H9 (cell line): ENCODE results near the gene SCFD1. TPM values are rescaled to one million over a fixed set of nuclear protein-coding genes. Genes with fewer than 3 reads are reported as not detected.

Experiments used
- DNase-seq: peaks from one replicate; pipeline ENCODE4 v3.0.0-alpha.2; 2017
- H2AFZ ChIP-seq: one replicate; pipeline ENCODE4 v1.6.1; 2013; ENCODE audit warnings: mild to moderate bottlenecking, low read length, control low read depth, moderate library complexity
- H2AK5ac ChIP-seq: 2 replicates; pipeline ENCODE4 v1.6.1; 2013; ENCODE audit warnings: low read length, control low read depth, mixed read lengths; ENCODE audit not compliant: insufficient read length
- H2BK120ac ChIP-seq: one replicate; pipeline ENCODE4 v1.6.1; 2013; ENCODE audit warnings: low read depth, mild to moderate bottlenecking, low read length, control low read depth, inconsistent platforms; ENCODE audit not compliant: poor library complexity, severe bottlenecking
- H2BK12ac ChIP-seq: 2 replicates; pipeline ENCODE4 v1.6.1; 2013; ENCODE audit warnings: low read length, control low read depth, mixed read lengths, low read depth; ENCODE audit not compliant: insufficient read length
- H2BK15ac ChIP-seq: 2 replicates; pipeline ENCODE4 v1.6.1; 2013; ENCODE audit warnings: low read depth, low read length, control low read depth
- H2BK20ac ChIP-seq: one replicate; pipeline ENCODE4 v1.6.1; 2013; ENCODE audit warnings: low read depth, mild to moderate bottlenecking, low read length, control low read depth, inconsistent platforms; ENCODE audit not compliant: poor library complexity, severe bottlenecking
- H2BK5ac ChIP-seq: 2 replicates; pipeline ENCODE4 v1.6.1; 2013; ENCODE audit warnings: low read length, control low read depth, mixed read lengths; ENCODE audit not compliant: insufficient read length
- H3K14ac ChIP-seq: 2 replicates; pipeline ENCODE4 v1.6.1; 2013; ENCODE audit warnings: low read length, control low read depth; ENCODE audit not compliant: insufficient read depth
- H3K18ac ChIP-seq: 2 replicates; pipeline ENCODE4 v1.6.1; 2013; ENCODE audit warnings: low read depth, mild to moderate bottlenecking, mixed read lengths, low read length, control low read depth; ENCODE audit not compliant: insufficient read length
- H3K23ac ChIP-seq: 2 replicates; pipeline ENCODE4 v1.6.1; 2013; ENCODE audit warnings: low read length, control low read depth, mixed read lengths, low read depth; ENCODE audit not compliant: insufficient read length
- H3K23me2 ChIP-seq: 2 replicates; pipeline ENCODE4 v1.6.1; 2013; ENCODE audit warnings: low read depth, mild to moderate bottlenecking, mixed read lengths, low read length, control low read depth; ENCODE audit not compliant: insufficient read length, poor library complexity, severe bottlenecking
- H3K27ac ChIP-seq: 2 replicates; pipeline ENCODE4 v1.5.1; 2013; ENCODE audit warnings: low read length, control low read depth, mixed read lengths, low read depth; ENCODE audit not compliant: insufficient read length
- H3K27me3 ChIP-seq: 2 replicates; pipeline ENCODE4 v1.6.1; 2013; ENCODE audit warnings: low read length, control low read depth, inconsistent platforms; ENCODE audit not compliant: insufficient read depth
- H3K4ac ChIP-seq: 2 replicates; pipeline ENCODE4 v1.6.1; 2013; ENCODE audit warnings: low read depth, mild to moderate bottlenecking, control low read depth, inconsistent platforms, low read length, moderate library complexity
- H3K4me1 ChIP-seq: 2 replicates; pipeline ENCODE4 v1.6.1; 2013; ENCODE audit warnings: low read length, control low read depth, inconsistent platforms; ENCODE audit not compliant: insufficient read depth
- H3K4me2 ChIP-seq: 2 replicates; pipeline ENCODE4 v1.6.1; 2013; ENCODE audit warnings: low read length, control low read depth, mixed read lengths; ENCODE audit not compliant: insufficient read length, insufficient read depth
- H3K56ac ChIP-seq: 2 replicates; pipeline ENCODE4 v1.6.1; 2013; ENCODE audit warnings: low read depth, mild to moderate bottlenecking, mixed read lengths, low read length, control low read depth; ENCODE audit not compliant: insufficient read length
- H3K79me1 ChIP-seq: 2 replicates; pipeline ENCODE4 v1.6.1; 2013; ENCODE audit warnings: low read depth, mild to moderate bottlenecking, moderate library complexity, low read length, control low read depth, inconsistent platforms; ENCODE audit not compliant: insufficient read depth, poor library complexity, severe bottlenecking
- H3K79me2 ChIP-seq: 2 replicates; pipeline ENCODE4 v1.6.1; 2013; ENCODE audit warnings: low read length, control low read depth, inconsistent platforms; ENCODE audit not compliant: insufficient read depth
- H3K9ac ChIP-seq: 2 replicates; pipeline ENCODE4 v1.6.1; 2013; ENCODE audit warnings: low read length, control low read depth, mixed read lengths; ENCODE audit not compliant: insufficient read length; ENCODE audit errors: extremely low read depth
- H3K9me3 ChIP-seq: one replicate; pipeline ENCODE4 v1.6.1; 2013; ENCODE audit warnings: low read depth, low read length, inconsistent platforms; ENCODE audit not compliant: control insufficient read depth
- H3T11ph ChIP-seq: one replicate; pipeline ENCODE4 v1.6.1; 2013; ENCODE audit warnings: mild to moderate bottlenecking, low read length, control low read depth, inconsistent platforms
- H4K20me1 ChIP-seq: one replicate; pipeline ENCODE4 v1.6.1; 2013; ENCODE audit not compliant: control insufficient read depth, insufficient read length, insufficient read depth
- H4K5ac ChIP-seq: 2 replicates; pipeline ENCODE4 v1.6.1; 2013; ENCODE audit warnings: low read depth, mild to moderate bottlenecking, mixed read lengths, low read length, control low read depth; ENCODE audit not compliant: insufficient read length
- H4K8ac ChIP-seq: replicated peaks from 2 replicates; pipeline ENCODE4 v1.6.1; 2013; ENCODE audit warnings: low read length, control low read depth, mixed read lengths, low read depth; ENCODE audit not compliant: insufficient read length
- H4K91ac ChIP-seq: 2 replicates; pipeline ENCODE4 v1.6.1; 2013; ENCODE audit warnings: low read depth, mild to moderate bottlenecking, moderate library complexity, mixed read lengths, low read length, control low read depth; ENCODE audit not compliant: insufficient read length
- H3K27ac Mint-ChIP-seq, 3 experiments: 2 replicates in 2 of 3; 3 replicates in 1 of 3; pipeline ENCODE4 v1.8.0; 2020 to 2021; ENCODE audit warnings: mixed read lengths in 3 of 3, mild to moderate bottlenecking in 1 of 3, moderate library complexity in 1 of 3
- H3K27me3 Mint-ChIP-seq: 2 replicates; pipeline ENCODE4 v1.8.0; 2021; ENCODE audit warnings: low read depth, mild to moderate bottlenecking, moderate library complexity, mixed read lengths
- H3K36me3 Mint-ChIP-seq, 3 experiments: 2 replicates in 2 of 3; 3 replicates in 1 of 3; pipeline ENCODE4 v1.8.0; 2020 to 2021; ENCODE audit warnings: low read depth in 3 of 3, mixed read lengths in 3 of 3; ENCODE audit not compliant: insufficient read depth in 1 of 3
- H3K4me1 Mint-ChIP-seq, 2 experiments: 2 replicates each; pipeline ENCODE4 v1.8.0; 2020; ENCODE audit warnings: mixed read lengths in 2 of 2
- H3K4me3 Mint-ChIP-seq, 2 experiments: 2 replicates in 1 of 2; 3 replicates in 1 of 2; pipeline ENCODE4 v1.8.0; 2020 to 2021; ENCODE audit warnings: mild to moderate bottlenecking in 2 of 2, mixed read lengths in 2 of 2, moderate library complexity in 1 of 2
- H3K9me3 Mint-ChIP-seq, 2 experiments: 2 replicates in 1 of 2; 3 replicates in 1 of 2; pipeline ENCODE4 v1.8.0; 2020; ENCODE audit warnings: mild to moderate bottlenecking in 2 of 2, mixed read lengths in 2 of 2, moderate library complexity in 1 of 2
- total RNA-seq: library from RNA; stranded (reverse); gene quantifications from 2 replicates; pipeline ENCODE4 v1.2.1, GENCODE V29; 2021
- TF ChIP-seq, protein P1 (sequence below): fragments of 200-600 bp; sonication (generic); conservative IDR thresholded peaks from 3 replicates; pipeline ENCODE4 v1.8.0; 2021; ENCODE audit warnings: antibody characterized with exemption, mild to moderate bottlenecking

SCFD1 gene
- total RNA-seq, 1 experiment from 2014 or later, result 85.2 TPM

GRCh38 chr14:30669594-30669993, 47.5 kb downstream of the SCFD1 start:
- Histone ChIP-seq H4K91ac (no peak overlapping the region), H3K4ac (no peak overlapping the region), H2BK12ac (no peak overlapping the region), H3K9ac (no peak overlapping the region), H3T11ph (no peak overlapping the region), H2BK15ac (no peak overlapping the region), H3K4me1 (no peaks in the 10 kb centered on the region), H3K56ac (no peak overlapping the region), H4K8ac (no peak overlapping the region), H3K14ac (no peak overlapping the region), H3K18ac (no peak overlapping the region), H3K27ac (no peak overlapping the region), H2BK120ac (no peak overlapping the region), H3K27me3 (no peaks in the 10 kb centered on the region), H3K9me3 (no peaks in the 10 kb centered on the region), H4K20me1 (no peaks in the 10 kb centered on the region), H4K5ac (no peak overlapping the region), H3K79me1 (no peaks in the 10 kb centered on the region), H2BK20ac (no peak overlapping the region), H2AFZ (no peak overlapping the region), H3K23ac (no peak overlapping the region), H3K79me2 (no peaks in the 10 kb centered on the region), H2AK5ac (no peak overlapping the region), H3K4me2 (no peak overlapping the region), H3K23me2 (no peaks in the 10 kb centered on the region), H2BK5ac (no peak overlapping the region)
- no peak for DNase-seq
- no peaks in the 10 kb centered on the region for H3K27me3 Mint-ChIP-seq
- no peaks in the 10 kb centered on the region for H3K4me1 Mint-ChIP-seq
- peaks cover 3 to 4% of the 10 kb centered on the region in 2 experiments; a peak in 4 of 5 replicates for H3K9me3 Mint-ChIP-seq
- H3K4me3 Mint-ChIP-seq, result no peak overlapping the region
- peaks cover 13 to 33% (median 26%) of the 10 kb centered on the region in 3 experiments for H3K36me3 Mint-ChIP-seq
- H3K27ac Mint-ChIP-seq, result no peak overlapping the region
- TF ChIP-seq, protein P1, sequence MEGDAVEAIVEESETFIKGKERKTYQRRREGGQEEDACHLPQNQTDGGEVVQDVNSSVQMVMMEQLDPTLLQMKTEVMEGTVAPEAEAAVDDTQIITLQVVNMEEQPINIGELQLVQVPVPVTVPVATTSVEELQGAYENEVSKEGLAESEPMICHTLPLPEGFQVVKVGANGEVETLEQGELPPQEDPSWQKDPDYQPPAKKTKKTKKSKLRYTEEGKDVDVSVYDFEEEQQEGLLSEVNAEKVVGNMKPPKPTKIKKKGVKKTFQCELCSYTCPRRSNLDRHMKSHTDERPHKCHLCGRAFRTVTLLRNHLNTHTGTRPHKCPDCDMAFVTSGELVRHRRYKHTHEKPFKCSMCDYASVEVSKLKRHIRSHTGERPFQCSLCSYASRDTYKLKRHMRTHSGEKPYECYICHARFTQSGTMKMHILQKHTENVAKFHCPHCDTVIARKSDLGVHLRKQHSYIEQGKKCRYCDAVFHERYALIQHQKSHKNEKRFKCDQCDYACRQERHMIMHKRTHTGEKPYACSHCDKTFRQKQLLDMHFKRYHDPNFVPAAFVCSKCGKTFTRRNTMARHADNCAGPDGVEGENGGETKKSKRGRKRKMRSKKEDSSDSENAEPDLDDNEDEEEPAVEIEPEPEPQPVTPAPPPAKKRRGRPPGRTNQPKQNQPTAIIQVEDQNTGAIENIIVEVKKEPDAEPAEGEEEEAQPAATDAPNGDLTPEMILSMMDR, result no peak
